GM21528 (cell line): ENCODE data around the gene CDH6.
"Not testable (repeated sequence)": the region's sequence is repeated elsewhere in the genome, so short reads cannot be mapped to it uniquely, and the experiment has no call there.

Experiments
- ATAC-seq: cut with Tn5 transposase; IDR thresholded peaks from one replicate; pipeline ENCODE4 v1.9.1; 2021; ENCODE audit warnings: mild to moderate bottlenecking, moderate library complexity; ENCODE audit not compliant: unreplicated experiment, low FRiP score

The CDH6 gene

GRCh38 chr5:31322946-31323345 is 129.5 kb downstream of the CDH6 start:
- no peak for ATAC-seq

- ATAC-seq: no peak
Measured at GRCh38 chr5:31324842-31325241, 131.4 kb downstream of the CDH6 start.

- ATAC-seq: no peak
Measured at GRCh38 chr5:31328040-31328733, 134.7 kb downstream of the CDH6 start.

- ATAC-seq: no peak
Measured at GRCh38 chr5:31329715-31330114, 136.2 kb downstream of the CDH6 start.

- no peak for ATAC-seq
Measured at GRCh38 chr5:31332160-31332559, 138.7 kb downstream of the CDH6 start.

- no peak for ATAC-seq
Measured at GRCh38 chr5:31333475-31333874, 140.0 kb downstream of the CDH6 start.

- ATAC-seq: no peak
Measured at GRCh38 chr5:31334061-31334860, 140.8 kb downstream of the CDH6 start.

GRCh38 chr5:31335456-31335855 is 142.0 kb downstream of the CDH6 start:
- no peak for ATAC-seq

GRCh38 chr5:31343946-31344345 is 150.5 kb downstream of the CDH6 start:
- no peak for ATAC-seq

GRCh38 chr5:31346896-31347551 is 153.5 kb downstream of the CDH6 start:
- ATAC-seq: no peak

GRCh38 chr5:31347552-31347905 is 154.0 kb downstream of the CDH6 start:
- no peak for ATAC-seq

GRCh38 chr5:31350395-31350794 is 156.9 kb downstream of the CDH6 start:
- ATAC-seq: no peak

- ATAC-seq: no peak
Measured at GRCh38 chr5:31355337-31355736, 161.9 kb downstream of the CDH6 start.

- ATAC-seq: no peak
Measured at GRCh38 chr5:31357038-31357437, 163.6 kb downstream of the CDH6 start.

GRCh38 chr5:31359839-31360238 is 166.4 kb downstream of the CDH6 start:
- ATAC-seq: no peak

GRCh38 chr5:31361234-31361633 is 167.7 kb downstream of the CDH6 start:
- no peak for ATAC-seq

GRCh38 chr5:31361704-31362528 is 168.4 kb downstream of the CDH6 start:
- ATAC-seq: not testable (repeated sequence)

GRCh38 chr5:31362529-31362900 is 169.0 kb downstream of the CDH6 start:
- ATAC-seq: no peak

- ATAC-seq: no peak
Measured at GRCh38 chr5:31362931-31363568, 169.6 kb downstream of the CDH6 start.

GRCh38 chr5:31364881-31365636 is 171.6 kb downstream of the CDH6 start:
- ATAC-seq: no peak
